IMR-90 (cell line): ENCODE data around the gene HPS4. TPM values are rescaled to one million over a fixed set of nuclear protein-coding genes. Genes with fewer than 3 reads are reported as not detected.

Source experiments
- ATAC-seq: fragments of 200-7000 bp; cut with Tn5 transposase; 2 replicates; pipeline ENCODE4 v1.9.1; 2020; ENCODE audit warnings: low read depth, mild to moderate bottlenecking, moderate library complexity
- BruUV-seq: library from RNA; stranded (reverse); fragments of 400-500 nt; replicated peaks from 2 replicates; lab custom pipeline; 2021; lab: Mats Ljungman, UMichigan
- CTCF ChIA-PET: fragments of 300-600 bp; formaldehyde crosslinking; extraction: SDS; loops from one replicate; lab custom pipeline; 2021; ENCODE audit warnings: antibody characterized with exemption; lab: Yijun Ruan, JAX
- POLR2A ChIA-PET: fragments of 300-600 bp; sonication (Branson Sonifier 250); formaldehyde crosslinking; loops from one replicate; lab custom pipeline; 2022; ENCODE audit warnings: antibody characterized with exemption; ENCODE audit not compliant: unreplicated experiment; lab: Charles Lee
- DNase-seq: peaks from one replicate; pipeline ENCODE4 v3.0.0; 2013
- H2AFZ ChIP-seq: replicated peaks from 2 replicates; pipeline ENCODE3; 2013; ENCODE audit warnings: low read length, mild to moderate bottlenecking; ENCODE audit not compliant: poor library complexity
- H2AK5ac ChIP-seq: 2 replicates; pipeline ENCODE4 v1.6.1; 2013; ENCODE audit warnings: low read depth, low read length, inconsistent platforms
- H2AK9ac ChIP-seq: replicated peaks from 2 replicates; pipeline ENCODE3; 2013; ENCODE audit warnings: mild to moderate bottlenecking, low read depth, low read length, moderate library complexity; ENCODE audit not compliant: poor library complexity
- H2BK120ac ChIP-seq: 2 replicates; pipeline ENCODE4 v1.6.1; 2013; ENCODE audit warnings: low read depth, low read length, inconsistent platforms
- H2BK15ac ChIP-seq: 3 replicates; pipeline ENCODE4 v1.6.1; 2013; ENCODE audit warnings: low read depth, low read length, inconsistent platforms
- H2BK20ac ChIP-seq: 2 replicates; pipeline ENCODE4 v1.6.1; 2013; ENCODE audit warnings: low read depth, mild to moderate bottlenecking, inconsistent platforms, low read length, moderate library complexity
- H2BK5ac ChIP-seq: 2 replicates; pipeline ENCODE4 v1.6.1; 2013; ENCODE audit warnings: mild to moderate bottlenecking, low read depth, low read length, inconsistent platforms; ENCODE audit not compliant: poor library complexity, severe bottlenecking
- H3K14ac ChIP-seq: replicated peaks from 2 replicates; pipeline ENCODE4 v1.6.1; 2013; ENCODE audit warnings: low read depth, low read length, inconsistent platforms
- H3K18ac ChIP-seq: 2 replicates; pipeline ENCODE4 v1.6.1; 2013; ENCODE audit warnings: low read depth, low read length, control low read depth
- H3K23ac ChIP-seq: 2 replicates; pipeline ENCODE4 v1.6.1; 2013; ENCODE audit warnings: low read depth, low read length, inconsistent platforms
- H3K27ac ChIP-seq: 2 replicates; pipeline ENCODE4 v1.5.1; 2013; ENCODE audit warnings: mild to moderate bottlenecking, control low read depth, low read length; ENCODE audit not compliant: insufficient read depth
- H3K27me3 ChIP-seq: 2 replicates; pipeline ENCODE4 v1.6.1; 2013; ENCODE audit warnings: low read length; ENCODE audit not compliant: control insufficient read depth, insufficient read depth
- H3K36me3 ChIP-seq: 2 replicates; pipeline ENCODE4 v1.6.1; 2013; ENCODE audit warnings: low read length, mixed read lengths; ENCODE audit not compliant: control insufficient read depth, insufficient read depth
- H3K4ac ChIP-seq: 2 replicates; pipeline ENCODE4 v1.6.1; 2013; ENCODE audit warnings: low read depth, low read length, inconsistent platforms
- H3K4me1 ChIP-seq: 2 replicates; pipeline ENCODE4 v1.6.1; 2013; ENCODE audit warnings: low read length, mixed read lengths; ENCODE audit not compliant: control insufficient read depth, insufficient read depth
- H3K4me2 ChIP-seq: 2 replicates; pipeline ENCODE4 v1.6.1; 2013; ENCODE audit warnings: low read depth, mild to moderate bottlenecking, control low read depth, low read length, moderate library complexity
- H3K4me3 ChIP-seq: 2 replicates; pipeline ENCODE4 v1.5.1; 2013; ENCODE audit warnings: low read depth, mild to moderate bottlenecking, control low read depth, low read length, moderate library complexity; ENCODE audit not compliant: insufficient read depth
- H3K56ac ChIP-seq: 2 replicates; pipeline ENCODE4 v1.6.1; 2013; ENCODE audit warnings: low read length, inconsistent platforms; ENCODE audit not compliant: insufficient read depth; ENCODE audit errors: extremely low read depth
- H3K79me1 ChIP-seq, 2 experiments: 2 replicates each; pipeline ENCODE4 v1.6.1; 2013; ENCODE audit warnings: low read length in 2 of 2, inconsistent platforms in 1 of 2, low read depth in 1 of 2
- H3K9ac ChIP-seq: 2 replicates; pipeline ENCODE4 v1.6.1; 2013; ENCODE audit warnings: low read depth, low read length, control low read depth
- H3K9me1 ChIP-seq: 2 replicates; pipeline ENCODE4 v1.6.1; 2013; ENCODE audit warnings: low read length, inconsistent platforms; ENCODE audit not compliant: insufficient read depth
- H3K9me3 ChIP-seq: 2 replicates; pipeline ENCODE4 v1.6.1; 2013; ENCODE audit warnings: low read length; ENCODE audit not compliant: control insufficient read depth, insufficient read depth
- H4K20me1 ChIP-seq: 2 replicates; pipeline ENCODE4 v1.6.1; 2013; ENCODE audit warnings: low read length, inconsistent platforms; ENCODE audit not compliant: insufficient read depth
- H4K5ac ChIP-seq: 2 replicates; pipeline ENCODE4 v1.6.1; 2013; ENCODE audit warnings: mild to moderate bottlenecking, low read depth, low read length, control low read depth
- H4K8ac ChIP-seq, 2 experiments: 2 replicates each; pipeline ENCODE4 v1.6.1; 2013; ENCODE audit warnings: low read depth in 2 of 2, low read length in 2 of 2, control low read depth in 1 of 2, inconsistent platforms in 1 of 2
- H4K91ac ChIP-seq: 2 replicates; pipeline ENCODE4 v1.6.1; 2013; ENCODE audit warnings: low read depth, low read length, inconsistent platforms; ENCODE audit not compliant: insufficient read depth
- CEBPB ChIP-seq: IDR thresholded peaks from 2 replicates; pipeline ENCODE4 v1.6.1; 2012; ENCODE audit warnings: low read depth, low read length, improper control_type of control experiment
- CHD1 ChIP-seq: IDR thresholded peaks from 2 replicates; pipeline ENCODE4 v1.6.1; 2012; ENCODE audit warnings: low read depth, low read length, improper control_type of control experiment
- WGBS, 2 experiments: methylation state at CpG; one replicate each; pipeline versions ENCODE4 v1.1.5 to v1.1.7; 2013; ENCODE audit warnings: missing lambda C conversion rate in 2 of 2; ENCODE audit not compliant: insufficient read length in 1 of 2; ENCODE audit errors: extremely low coverage in 2 of 2; 5-methylcytosine and 5-hydroxymethylcytosine counted together
- dilution Hi-C: fragments of 300-500 bp; cut with HindIII; formaldehyde crosslinking; loops from one replicate; pipeline ENCODE4 v1.14.3; 2018; ENCODE audit warnings: low sequenced_read_pairs; ENCODE audit not compliant: unreplicated experiment
- in situ Hi-C: fragments of 300-500 bp; cut with MboI; formaldehyde crosslinking; loops from 3 replicates; pipeline ENCODE4 v1.14.3; 2019; ENCODE audit warnings: low sequenced_read_pairs, inconsistent platforms, mixed read lengths
- intact Hi-C: fragments of 100-400 bp; cut with micrococcal nuclease; formaldehyde crosslinking; loops from 2 replicates; pipeline ENCODE4 v1.10.0; 2022
- polyA plus RNA-seq, 3 experiments: library from polyadenylated mRNA; depleted of rRNA; stranded (reverse); fragments of >200 nt; gene quantifications; 2 replicates each; pipeline ENCODE4 v1.2.3, GENCODE V29; 2012; ENCODE audit warnings: low replicate concordance in 1 of 3
- total RNA-seq: library from RNA; depleted of rRNA; stranded (reverse); fragments of >200 nt; gene quantifications from 2 replicates; pipeline ENCODE4 v1.2.3, GENCODE V29; 2012

The HPS4 gene
- total and polyA plus RNA-seq, 2 of the 4 experiments (the other 2 are of a cell fraction), result 15.8 to 19.0 TPM

GRCh38 chr22:26513838-26514237 lies 30.3 kb upstream of the HPS4 start:
- Histone ChIP-seq H3K23ac (no peak overlapping the region), H3K14ac (no peak overlapping the region), H3K27ac (no peak overlapping the region), H2BK5ac (no peak overlapping the region), H3K18ac (no peak overlapping the region), H2BK15ac (no peak overlapping the region), H3K4me3 (no peak overlapping the region), H3K36me3 (peaks cover 10% of the 10 kb centered on the region), H3K4ac (no peak overlapping the region), H3K9me1 (peaks cover 2% of the 10 kb centered on the region), H3K4me2 (no peak overlapping the region), H4K20me1 (peaks cover 3% of the 10 kb centered on the region; the same call in 1 of the 2 replicates), H3K4me1 (peaks cover 2% of the 10 kb centered on the region), H2AFZ (no peak overlapping the region), H2AK9ac (no peak overlapping the region), H3K9ac (no peak overlapping the region), H4K5ac (no peak overlapping the region; the same call in 1 of the 2 replicates), H3K9me3 (no peaks in the 10 kb centered on the region), H2BK120ac (no peak overlapping the region), H4K8ac (peak overlapping the region; percentile 12 to 91; a peak in 2 of 4 replicates), H3K79me1 (peaks cover 26 to 40% of the 10 kb centered on the region in 2 experiments), H3K56ac (no peak overlapping the region), H2AK5ac (no peak overlapping the region), H4K91ac (no peak overlapping the region), H2BK20ac (no peak overlapping the region), H3K27me3 (no peaks in the 10 kb centered on the region)
- in situ Hi-C loops, result no loop called here
- intact Hi-C loops, result loop anchor here (2.0 to 5.0 kb wide), 2 partner anchors 73 to 145 kb away; no protein-coding TSS in a partner anchor
- POLR2A ChIA-PET, result no interaction called here
- no TSS peak for BruUV-seq
- DNase-seq (no peak), ATAC-seq (no peak)
- WGBS, 2 experiments, result 0% methylated on average over 1 of the region's 1 CpG; no CpG with 5 or more reads in 1 of the 2 experiments
- dilution Hi-C loops, result no loop called here
- TF ChIP-seq CHD1 (no peak), CEBPB (peak; percentile 79)
- CTCF ChIA-PET, result no interaction called here
